GM19193 (cell line): ENCODE results near the gene RPL5.

Experiments
- POLR2A ChIP-seq: IDR thresholded peaks from 4 replicates; pipeline ENCODE4 v1.6.1; 2011; ENCODE audit not compliant: insufficient read depth, insufficient read length; ENCODE audit errors: extremely low read depth

Gene RPL5

DNA sequence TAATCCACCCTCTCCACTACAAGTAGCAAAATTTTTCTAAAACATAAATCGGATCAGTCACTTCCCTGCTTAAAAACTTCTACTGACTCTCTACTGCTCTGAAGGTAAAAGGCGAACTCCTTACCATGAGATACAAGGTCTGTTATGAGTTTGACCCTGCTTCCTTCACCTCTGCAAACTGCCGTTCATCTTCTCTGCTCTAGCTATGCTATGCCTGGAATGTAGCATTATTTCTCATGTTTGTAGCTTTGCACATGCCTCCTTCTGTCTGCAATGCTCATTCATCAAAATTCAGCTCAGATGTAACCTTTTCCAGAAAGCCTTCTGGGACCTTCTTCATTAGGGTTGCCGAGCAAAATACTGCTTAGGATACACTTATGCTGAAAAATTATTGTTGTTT is 30.8 kb downstream of the RPL5 start:
- TF ChIP-seq POLR2A = no peak

DNA sequence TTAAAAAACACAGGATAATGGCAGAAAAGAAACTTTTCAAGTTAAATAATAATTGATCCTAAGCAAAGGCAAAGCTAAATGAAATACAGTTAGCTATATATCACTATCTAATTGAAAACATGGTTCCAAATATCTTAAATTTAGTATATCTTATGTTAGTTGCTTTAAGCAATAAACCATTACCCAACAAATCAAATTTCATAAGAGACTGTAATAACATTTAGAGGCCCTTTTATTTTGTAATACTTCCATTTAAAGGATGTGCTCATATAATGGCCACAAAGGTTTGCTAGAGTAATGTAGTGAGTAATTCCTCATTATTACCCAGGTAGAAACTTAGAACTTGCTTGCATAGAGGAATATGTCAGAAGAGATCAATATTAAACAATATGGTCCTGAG is 32.3 kb downstream of the RPL5 start:
- TF ChIP-seq POLR2A = no peak

DNA sequence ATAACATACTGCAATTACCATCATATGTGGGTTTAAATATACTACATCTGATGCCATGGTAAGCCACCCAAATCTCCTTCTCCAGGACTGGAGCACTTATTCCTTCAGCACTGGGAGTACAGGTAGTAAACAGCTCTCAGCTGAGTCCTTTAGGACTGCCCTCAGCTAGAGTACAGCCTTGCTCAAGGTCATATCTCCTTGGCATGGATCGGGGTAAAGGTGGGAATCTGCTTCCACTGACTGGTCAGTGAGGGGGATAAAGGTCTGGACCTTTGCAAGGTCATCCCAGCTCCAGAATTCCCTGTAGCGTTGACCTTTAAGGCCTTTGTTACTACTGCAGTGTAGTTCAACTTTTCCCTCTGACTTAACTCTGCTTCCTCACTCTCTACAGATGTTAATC is 38.8 kb downstream of the RPL5 start:
- TF ChIP-seq POLR2A = no peak

DNA sequence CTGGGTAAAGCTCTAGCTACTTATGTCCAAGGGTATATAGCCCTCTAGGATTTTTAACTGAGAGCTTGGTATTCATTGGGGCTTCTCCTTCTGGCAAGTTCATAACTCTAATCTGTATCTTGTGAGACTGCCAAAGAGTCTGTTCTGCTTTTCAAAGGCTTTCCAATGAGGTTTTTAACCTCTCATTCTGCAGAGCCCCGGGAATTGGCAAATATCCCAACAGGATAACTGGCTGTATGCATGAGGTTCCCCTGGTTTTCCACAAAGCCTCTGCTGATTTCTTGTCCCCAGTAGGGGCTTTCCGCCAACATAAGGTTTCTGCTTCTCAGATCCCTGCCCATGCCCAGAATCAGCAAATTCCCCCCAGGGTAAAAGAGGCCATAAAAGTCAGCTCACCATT is 40.9 kb downstream of the RPL5 start:
- no peak for TF ChIP-seq POLR2A

DNA sequence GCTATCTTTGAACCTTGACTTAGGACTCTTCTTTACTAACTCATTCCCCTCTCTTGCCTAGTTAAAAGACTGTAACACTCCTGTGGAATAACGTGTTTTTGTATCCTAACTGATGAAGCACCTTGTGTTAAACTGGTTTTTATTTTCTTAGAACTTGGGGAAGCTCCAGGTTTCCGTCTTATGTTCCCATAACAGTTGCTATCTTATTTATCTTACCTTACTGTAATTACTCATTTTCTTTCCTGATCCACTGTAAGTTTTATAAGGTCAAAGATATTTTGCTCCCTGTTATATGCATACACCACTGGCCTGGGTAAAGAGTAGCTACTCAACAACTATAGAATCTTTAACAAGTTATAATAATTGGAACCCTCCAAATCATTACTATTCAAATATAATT is 43.1 kb downstream of the RPL5 start:
- no peak for TF ChIP-seq POLR2A

DNA sequence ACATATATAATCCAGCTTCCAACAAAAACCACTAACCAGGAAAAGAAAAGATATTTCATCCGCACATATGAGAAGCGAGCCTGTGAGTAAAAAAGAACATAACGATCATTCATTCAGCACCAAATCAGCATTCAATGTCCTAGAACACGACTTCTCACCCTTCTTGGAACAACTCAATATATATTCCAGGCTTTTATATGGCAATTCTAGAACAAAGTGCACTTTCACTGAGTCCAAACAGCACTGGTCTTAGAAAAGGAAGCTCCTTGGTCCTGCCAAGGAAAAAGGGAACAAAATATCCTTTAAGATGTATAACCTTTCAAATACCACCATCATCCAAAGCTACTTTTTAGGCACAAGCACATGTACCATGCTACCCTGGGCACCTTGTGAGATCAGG is 44.5 kb downstream of the RPL5 start:
- no peak for TF ChIP-seq POLR2A

DNA sequence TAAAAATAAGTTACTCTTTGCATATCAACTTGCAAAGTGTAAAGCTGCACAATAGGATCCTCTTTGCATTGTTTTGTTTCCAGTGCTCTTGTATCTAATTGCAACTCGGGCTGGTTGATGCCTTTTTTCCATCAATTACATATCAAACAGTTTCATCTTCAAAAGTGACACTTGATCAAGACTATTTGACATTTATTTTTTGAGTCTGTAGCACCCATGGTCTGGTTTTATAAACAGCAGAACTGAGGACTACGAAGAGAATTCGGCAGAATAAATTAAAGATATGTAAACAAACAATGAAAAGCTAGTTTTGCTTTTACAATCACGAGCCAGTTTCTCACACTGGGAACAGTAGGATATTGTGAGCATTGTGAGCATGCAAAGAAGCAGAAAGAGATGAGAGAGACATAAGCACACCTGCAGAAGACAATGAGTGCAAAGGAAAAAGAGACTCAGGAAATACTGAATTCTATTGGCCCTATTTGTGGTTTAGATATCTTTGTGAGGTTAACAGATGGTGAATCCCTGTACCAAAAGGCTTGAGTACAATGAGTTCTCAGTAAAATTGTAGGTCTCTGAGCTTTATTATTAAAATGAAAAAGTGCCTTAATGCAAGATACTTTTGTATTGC is 45.4 kb downstream of the RPL5 start:
- no peak for TF ChIP-seq POLR2A

DNA sequence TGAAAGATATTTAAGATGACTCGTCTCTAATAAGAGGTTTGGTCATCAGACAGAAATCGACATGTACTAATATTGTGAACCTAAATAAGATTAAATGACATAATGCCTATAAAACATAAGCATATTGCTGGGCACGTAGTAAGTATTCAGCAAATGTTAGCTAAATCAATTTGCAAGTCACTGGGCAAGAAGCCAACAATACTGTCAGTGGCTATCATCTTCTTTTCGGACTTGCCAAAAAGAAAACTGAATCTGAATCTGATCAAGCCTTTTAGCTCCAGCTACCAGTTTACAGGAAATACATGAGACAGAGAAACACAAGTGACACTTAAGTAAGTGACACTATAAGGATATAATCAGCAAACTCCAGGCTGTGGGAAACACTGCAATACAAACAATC is 46.0 kb downstream of the RPL5 start:
- TF ChIP-seq POLR2A = no peak

DNA sequence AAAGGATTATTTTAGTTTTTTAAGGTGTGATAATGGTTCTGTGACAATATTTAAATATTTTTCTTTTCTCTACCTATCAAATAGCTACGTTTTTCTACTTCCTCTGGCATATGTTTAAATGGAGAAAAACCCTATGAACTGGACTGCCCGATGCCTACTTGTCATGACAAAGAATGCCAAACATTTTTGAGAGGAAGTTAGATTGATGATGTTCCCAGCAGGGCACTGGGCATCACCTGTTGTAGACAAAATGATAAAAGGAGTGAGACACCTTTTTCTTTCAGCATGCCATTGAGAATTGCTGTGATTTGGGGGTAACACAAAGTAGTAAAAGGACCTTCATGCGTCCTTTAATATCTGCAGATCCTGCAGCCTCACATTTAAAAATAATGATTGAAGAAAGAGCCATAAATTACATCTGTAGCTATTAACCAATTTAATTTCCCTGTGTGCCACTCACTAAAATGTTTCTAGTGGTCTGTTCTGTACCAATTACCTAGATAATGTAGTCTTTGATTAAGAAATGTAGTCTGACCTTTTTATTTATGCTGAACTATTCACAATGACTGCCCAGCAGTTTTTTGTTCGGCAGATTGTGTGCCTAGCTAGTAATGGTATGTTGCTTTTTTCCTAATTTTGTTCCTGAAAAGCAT is 47.6 kb downstream of the RPL5 start:
- TF ChIP-seq POLR2A = no peak

DNA sequence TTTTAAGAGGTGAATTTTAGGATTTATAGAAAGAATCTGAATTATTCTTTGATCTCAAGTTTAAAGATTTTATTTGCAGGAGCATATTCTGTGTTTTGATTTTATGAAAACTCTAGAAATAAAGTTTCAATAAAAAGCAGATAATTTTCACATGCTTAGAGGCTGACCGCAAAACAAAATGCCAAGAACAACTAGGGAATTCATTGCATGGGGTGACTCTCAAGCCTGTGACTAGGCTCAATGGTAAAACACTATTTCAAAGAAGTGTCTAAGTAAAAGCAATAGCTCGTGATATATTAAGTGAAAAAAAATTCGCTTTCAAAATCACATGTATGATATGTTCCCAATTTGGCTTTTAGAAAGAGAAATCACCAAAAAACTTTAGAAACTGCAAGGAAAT is 49.6 kb downstream of the RPL5 start:
- TF ChIP-seq POLR2A = no peak

DNA sequence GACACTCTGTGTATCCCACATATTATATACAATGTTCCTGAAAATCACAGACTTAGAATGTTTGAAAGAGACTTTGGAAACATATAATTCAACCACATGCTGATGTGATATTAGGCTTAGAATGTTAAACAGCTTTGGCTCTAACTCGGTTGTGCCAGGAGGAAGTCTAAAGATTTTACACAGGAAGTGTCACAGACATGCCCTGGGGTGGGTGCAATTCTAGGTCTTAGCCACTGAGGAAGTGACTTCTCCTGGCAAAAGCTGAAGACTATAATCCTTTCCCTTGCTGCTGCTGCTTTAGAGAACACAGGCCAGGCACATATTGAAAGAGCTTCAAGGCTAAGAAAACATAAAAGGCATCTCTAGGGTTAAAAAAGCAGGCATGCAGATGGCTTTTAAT is 51.0 kb downstream of the RPL5 start:
- TF ChIP-seq POLR2A = no peak

DNA sequence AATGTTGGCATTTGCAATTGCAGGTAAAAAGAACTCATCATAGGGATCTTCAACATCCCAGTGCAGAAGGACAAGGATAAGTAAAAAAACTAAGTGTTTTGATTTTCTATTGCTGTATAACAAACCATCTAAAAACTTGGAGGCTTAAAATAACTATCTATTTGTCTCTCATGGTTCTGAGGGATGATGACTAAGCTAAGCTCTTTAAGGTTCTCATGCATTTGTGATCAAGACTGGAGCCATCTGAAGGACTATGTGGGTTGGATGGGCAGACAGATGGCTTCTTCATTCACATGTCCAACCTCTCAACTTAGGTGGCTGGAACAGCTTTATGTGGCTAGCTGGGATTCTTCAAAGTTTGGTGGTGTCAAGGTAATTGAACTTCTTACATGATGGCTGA is 51.5 kb downstream of the RPL5 start:
- no peak for TF ChIP-seq POLR2A

DNA sequence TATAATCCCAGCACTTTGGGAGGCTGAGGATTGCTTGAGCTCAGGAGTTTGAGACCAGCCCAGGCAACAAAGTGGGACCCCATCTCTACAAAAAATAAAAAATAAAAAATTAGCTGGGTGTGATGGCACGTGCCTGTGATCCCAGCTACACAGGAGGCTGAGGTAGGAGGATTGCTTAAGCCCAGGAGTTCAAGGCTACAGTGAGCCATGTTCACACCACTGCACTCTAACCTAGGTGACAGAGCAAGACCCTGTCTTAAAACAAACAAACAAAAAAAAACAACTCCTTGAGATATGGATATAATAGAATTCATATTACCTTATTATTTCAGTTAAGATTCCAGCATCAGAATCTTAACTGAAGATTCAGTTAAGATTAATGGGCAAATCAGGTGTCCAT is 52.4 kb downstream of the RPL5 start:
- TF ChIP-seq POLR2A = no peak

DNA sequence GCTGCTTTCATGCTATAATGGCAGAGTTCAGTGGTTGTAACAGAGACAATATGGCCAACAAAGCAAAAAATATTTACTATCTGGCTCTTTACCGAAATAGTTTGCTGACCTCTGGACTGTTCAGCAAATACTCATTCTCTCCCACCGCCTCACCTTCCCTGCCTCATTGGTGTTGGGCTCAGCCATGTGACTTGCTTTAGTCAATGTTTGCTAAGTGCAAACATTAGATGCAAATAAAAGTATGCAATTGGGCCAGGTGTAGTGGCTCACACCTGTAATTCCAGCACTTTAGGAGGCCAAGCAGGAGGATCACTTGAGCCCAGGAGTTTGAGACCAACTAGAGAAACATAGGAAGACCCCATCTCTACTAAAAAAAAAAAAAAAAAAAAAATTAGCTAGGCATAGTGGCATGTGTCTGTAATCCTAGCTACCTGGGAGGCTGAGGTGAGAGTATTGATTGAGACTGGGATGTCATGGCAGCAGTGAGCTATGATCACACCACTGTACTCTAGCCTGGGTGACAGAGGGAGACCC is 55.1 kb downstream of the RPL5 start:
- no peak for TF ChIP-seq POLR2A

DNA sequence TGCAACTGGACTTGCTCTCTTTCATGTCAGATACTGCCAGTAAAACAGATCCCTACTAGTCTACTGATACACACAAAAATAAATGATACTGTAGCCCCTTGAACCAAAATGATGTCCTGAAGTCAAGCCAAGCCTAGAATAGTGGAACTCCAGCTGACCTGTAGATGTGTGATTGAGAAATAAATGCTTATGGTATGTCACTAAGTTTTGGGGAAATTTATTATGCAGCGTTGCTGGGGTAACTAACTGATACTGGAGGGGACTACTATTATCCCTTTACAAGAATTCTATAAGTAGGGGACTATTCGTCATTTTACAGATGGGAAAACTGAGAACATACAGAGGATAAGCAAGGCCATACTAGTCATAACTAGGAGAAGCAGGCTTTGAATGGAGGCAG is 55.6 kb downstream of the RPL5 start:
- TF ChIP-seq POLR2A = no peak
